DND-41 (cell line): Measurements from ENCODE around the gene PPM1K.

Source experiments
- CTCF ChIP-seq: IDR thresholded peaks from 2 replicates; pipeline ENCODE4 v1.5.1; 2012; ENCODE audit warnings: borderline replicate concordance, low read length, moderate library complexity, mild to moderate bottlenecking; ENCODE audit not compliant: poor library complexity, severe bottlenecking; ENCODE audit errors: extremely low read depth
- EZH2 ChIP-seq: IDR thresholded peaks from 3 replicates; pipeline ENCODE4 v1.6.1; 2012; ENCODE audit warnings: borderline replicate concordance, low read depth, mild to moderate bottlenecking, moderate library complexity, low read length, inconsistent platforms; ENCODE audit not compliant: severe bottlenecking

- no peak for TF ChIP-seq CTCF
- no peak for TF ChIP-seq EZH2
Measured at GRCh38 chr4:88285235-88285653, 883 bp upstream of the PPM1K start.
